Inflammatory macrophage treated with lipopolysaccharide for 1 hour (primary cell): ENCODE results near the gene RERG.
"Not testable (repeated sequence)": the region's sequence is repeated elsewhere in the genome, so short reads cannot be mapped to it uniquely, and the experiment has no call there.

Experiments
- DNase-seq, 2 donors: peaks; one replicate each; pipeline ENCODE4 v3.0.0-alpha.2; 2020 to 2022

The RERG gene, protein sequence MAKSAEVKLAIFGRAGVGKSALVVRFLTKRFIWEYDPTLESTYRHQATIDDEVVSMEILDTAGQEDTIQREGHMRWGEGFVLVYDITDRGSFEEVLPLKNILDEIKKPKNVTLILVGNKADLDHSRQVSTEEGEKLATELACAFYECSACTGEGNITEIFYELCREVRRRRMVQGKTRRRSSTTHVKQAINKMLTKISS

DNA sequence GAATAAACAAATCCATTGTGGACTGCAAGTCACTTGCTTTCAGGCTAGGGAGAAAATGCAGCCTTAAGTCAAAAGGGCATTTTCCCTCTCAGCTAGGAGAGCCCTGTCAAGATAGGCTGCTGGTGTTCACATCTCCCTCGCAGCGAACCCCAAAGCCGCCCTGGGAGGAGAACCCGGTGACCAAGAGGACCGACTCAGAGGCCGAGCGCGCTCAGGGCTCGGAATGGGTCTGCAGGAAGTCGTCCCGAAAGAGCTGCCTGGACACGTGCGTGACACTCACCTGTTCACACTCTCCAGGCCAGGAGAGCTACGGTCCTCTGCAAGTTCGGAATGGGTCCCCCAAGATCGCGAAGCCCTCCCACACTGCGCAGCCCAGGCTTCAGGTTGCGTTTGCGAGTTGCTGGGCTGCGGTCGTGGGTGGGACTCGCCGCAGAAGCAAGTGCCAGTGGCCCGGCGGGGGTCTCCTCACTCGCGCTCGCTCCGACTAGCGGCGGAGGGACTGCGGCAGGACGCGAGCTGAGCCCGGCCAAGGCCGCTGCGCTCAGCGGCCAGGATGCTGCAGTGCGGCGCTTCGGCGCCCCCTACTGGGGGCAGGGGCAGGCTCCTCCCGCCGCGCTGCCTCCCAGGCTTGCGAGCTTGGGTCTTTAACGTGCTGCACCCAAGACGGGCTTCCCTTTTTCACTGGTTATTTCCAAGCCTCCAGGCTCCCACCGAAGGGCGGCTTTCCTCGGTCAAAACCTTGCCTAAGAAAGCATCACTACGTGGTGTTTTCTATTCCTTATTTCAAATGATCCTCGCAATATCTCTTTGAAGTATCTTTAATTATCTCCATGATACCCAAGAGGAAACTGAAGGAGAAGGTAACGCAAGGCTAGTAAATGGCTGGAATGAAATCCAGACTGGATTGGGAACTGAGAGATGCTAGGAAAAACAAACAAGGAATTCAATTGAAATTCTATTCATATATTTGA lies at the start of gene RERG:
RERG (minus strand) TSS at position 503 of the 971 bp plus-strand sequence. CDS start 3,928 bp downstream, outside the sequence.
- DNase-seq, result peak; percentile 60 to 82

GRCh38 chr12:15270591-15270990 lies 49.4 kb upstream of the RERG start:
- DNase-seq, result no peak

DNA sequence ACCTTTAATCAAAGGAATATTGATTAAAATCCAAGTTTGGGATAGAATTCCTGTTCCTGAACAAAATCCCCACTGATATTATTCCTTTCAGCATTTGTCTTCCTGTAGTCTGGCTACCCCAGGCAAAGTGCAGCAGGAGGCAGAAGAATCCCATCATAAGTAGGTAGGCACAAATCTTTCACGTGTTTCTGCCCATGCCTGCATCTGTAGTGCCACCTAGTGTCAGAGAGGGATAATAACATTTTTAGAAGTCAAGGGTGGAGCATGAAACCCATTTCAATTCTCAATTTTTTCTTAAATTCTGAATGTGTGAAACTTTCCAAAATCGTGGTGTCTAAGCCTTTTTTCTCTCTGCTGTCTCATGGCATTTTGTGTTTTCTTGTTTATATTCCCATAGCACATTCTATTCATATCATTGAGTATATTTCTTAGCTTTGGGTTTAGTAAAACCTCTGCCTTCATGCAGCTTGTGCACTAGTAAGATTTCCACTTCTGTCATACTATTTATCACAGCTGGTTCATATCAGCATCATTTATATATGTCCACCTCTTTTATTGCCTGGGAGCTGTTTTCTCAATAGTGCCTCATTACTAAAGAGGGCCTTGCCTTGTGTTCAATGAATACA lies 47.8 kb upstream of the RERG start:
- peak; percentile 52 to 54 for DNase-seq

DNA sequence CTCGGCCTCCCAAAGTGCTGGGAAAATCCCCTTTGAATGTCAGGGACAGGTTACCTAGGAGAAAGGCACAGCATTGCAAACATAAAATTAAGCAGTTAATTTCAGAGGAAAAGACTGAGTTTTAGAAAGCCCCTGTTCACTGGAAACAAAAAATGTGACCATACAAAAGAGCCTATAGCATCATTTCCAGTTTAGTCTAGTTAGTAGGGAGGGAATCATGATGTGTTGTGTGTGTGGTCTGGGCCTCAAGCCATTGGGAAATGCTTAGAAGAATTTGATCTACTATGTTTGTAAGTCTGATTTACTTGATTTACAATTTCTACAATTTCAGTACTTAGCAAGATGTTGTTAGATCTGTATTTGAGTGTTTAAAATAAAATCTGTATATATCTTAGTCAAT lies 47.1 kb upstream of the RERG start:
- no peak for DNase-seq

DNA sequence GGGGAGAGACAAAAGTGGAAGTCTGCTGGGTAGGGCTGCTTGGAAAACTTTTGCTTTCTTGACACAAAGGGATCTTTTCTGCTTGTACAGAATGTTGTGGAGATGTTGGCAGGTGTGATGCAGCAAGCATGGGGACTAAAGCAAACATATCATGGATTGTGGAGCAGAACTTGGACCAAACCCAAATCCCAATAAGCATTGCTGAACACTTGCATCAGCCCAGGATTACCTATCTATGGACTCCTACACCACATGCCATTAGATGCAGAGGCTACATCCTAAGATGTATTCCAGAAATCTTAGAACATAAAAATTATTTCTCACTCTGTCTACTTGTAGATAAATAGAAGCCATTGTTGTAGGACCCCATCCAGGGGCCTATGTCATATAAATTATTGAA lies 44.7 kb upstream of the RERG start:
- no peak for DNase-seq

GRCh38 chr12:15256761-15257160 lies 35.5 kb upstream of the RERG start:
- peak; percentile 11 to 71 for DNase-seq

DNA sequence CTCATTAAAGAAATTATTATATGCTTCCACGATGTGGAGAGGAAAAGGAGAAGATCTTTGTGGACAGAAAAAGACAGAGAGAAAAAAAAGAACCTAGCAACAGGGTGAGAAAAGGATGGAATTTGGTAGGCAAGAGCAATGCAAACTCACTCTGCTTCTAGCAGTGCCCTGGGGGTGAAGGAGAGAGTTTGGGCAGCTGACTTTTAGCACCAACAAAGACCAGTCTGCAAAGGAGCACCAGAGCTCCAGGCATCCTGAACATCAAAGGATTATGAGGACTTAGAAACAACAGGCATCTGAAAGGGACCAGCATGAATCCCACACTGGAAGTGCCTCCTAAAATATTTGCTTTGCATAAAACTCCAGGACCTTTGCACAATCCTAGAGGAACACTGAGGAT lies 32.8 kb upstream of the RERG start:
- DNase-seq, result no peak

DNA sequence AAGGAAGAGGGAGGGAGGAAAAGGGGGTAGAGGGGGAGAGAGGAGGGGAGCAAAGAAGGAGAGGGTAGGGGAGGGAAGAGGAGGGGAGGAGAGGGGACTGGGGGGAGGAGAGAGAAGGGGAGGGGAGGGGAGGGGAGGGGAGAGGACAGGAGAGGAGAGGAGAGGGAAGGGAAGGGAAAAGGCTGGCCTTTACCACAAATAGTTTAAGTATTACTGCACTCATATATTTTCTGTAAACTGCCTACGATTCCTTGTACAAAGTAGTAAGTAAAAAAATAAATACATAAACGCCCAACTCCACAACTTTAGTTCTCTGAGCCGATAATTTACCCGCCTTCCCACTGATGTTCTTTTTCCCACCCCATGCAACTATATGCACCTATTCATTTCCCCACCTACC lies 23.7 kb upstream of the RERG start:
- DNase-seq, result no peak

GRCh38 chr12:15244341-15244740 lies 23.1 kb upstream of the RERG start:
- DNase-seq, result no peak

DNA sequence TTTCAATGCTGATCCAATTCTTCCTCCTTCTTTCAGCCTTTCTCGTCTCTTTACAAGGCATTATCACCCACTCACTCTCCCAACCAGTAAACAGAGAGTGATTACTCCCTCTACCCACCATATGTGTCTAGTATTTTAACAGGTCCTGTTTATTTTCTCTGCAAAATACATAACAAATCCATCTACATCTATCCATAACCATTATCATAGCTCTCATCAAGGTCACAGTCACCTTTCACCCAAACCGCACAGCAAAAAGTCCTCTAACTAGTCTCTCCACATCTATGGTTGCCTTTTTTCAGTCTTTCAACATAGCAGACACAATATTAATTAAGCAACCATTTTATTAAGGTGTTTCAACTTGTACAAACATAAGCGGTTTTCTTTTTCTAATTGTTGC lies 21.9 kb upstream of the RERG start:
- no peak for DNase-seq

DNA sequence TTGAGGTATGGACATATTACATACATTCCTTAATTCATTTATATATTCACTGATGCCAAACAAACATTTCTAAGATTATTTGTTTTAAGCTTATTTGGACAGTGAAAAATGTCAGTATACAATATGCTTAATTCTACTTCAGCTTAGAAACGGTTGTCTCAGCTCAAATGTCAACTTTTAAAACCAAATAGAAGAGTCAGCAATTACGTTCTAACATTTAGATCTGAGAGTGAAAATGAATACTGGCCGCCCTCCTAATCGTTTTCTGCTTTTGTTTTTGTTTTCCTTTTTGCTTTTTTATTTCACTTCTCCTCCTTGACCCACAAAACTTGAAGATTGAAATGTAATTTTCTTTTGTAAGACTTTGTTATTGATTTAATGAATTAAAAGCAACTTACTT lies 19.7 kb upstream of the RERG start:
- DNase-seq, result no peak

GRCh38 chr12:15234508-15234907 lies 13.3 kb upstream of the RERG start:
- DNase-seq, result no peak

- DNase-seq, result no peak
These were observed 12.8 kb upstream of the RERG start for GRCh38 chr12:15234011-15234410.

DNA sequence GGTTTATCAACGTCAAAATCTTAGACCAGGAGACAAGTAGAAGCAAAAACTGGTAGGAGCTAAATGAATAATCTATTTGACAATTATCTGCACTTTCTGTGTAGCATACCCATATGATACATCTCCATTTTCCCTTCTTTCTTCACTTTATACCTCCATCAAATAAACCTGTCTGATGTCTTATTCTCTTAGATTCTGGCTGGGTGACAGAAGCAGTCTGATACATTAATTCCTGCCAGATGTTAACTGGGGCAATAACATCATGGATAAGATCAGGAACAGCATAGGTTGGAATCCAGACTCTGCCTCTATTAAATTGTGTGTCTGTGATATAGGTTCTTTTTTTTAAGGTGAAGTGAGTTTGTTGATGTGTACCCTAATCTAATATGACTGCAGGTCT lies 11.7 kb upstream of the RERG start:
- no peak for DNase-seq

- no peak for DNase-seq
These were observed 10.3 kb upstream of the RERG start for GRCh38 chr12:15231493-15231892.

DNA sequence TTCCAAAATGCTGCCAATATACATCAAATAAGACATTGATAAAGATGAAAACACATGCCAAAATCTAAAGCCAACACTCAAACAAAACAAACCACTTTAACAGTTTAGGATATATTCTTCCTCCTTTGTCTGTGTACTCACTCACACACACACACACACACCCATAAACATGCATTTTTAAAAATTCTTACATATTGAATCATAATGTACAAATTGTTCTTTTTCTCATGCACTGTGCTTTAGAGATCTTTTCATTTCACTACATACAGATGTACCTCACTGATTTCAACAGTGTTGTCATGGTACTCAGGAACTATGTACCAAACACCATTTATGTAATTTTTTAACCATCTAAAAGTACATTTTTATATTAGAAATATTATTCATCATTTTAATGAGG lies 9.5 kb upstream of the RERG start:
- DNase-seq, result no peak

DNA sequence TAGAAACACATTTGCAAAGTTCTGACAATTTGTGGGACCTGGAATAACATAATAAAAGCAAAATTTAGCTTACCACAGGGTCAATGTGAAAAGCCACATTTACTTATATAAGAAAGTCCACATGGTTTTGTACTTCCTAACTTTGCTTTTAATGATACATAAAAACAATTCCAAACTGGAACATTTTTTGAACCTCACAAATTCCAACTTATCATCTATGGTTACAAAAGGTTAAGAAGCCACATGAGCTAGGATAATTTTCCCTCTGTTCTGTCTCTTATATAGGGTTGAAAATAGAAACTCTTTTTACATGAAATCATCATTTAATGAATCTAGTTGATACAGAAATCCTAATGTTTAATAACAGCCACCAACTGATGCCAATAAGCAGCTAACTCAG lies 8.9 kb upstream of the RERG start:
- DNase-seq, result no peak

DNA sequence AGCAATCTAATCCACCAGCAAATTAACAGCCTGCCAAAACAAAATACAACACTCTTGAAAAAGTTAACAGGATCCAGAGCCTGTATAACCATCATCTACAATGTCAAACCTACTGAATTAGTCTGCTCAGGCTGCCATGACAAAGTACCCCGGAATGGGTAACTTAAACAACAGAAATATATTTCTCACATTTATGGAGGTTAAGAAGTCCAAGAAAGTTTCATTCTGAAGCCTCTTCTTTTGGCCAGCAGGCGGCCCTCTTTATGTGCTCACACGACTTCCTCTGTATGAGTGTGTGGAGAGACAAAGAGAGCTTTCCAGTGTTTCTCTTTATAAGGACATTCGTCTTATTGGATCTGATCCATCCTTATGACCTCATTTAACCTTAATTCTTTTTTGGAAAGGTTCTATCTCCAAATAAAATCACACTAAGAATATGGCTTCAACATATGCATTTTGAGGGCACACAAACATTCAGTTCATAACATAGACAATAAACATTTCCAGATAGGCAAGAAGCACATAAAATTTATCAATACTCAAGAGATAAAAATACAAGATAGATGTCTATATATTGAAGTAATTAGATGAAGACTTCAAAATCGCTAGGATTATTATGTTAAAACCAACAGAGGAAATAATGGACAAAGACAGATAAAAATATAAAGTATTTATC lies 5.9 kb upstream of the RERG start:
- peak; percentile 23 to 70 for DNase-seq

DNA sequence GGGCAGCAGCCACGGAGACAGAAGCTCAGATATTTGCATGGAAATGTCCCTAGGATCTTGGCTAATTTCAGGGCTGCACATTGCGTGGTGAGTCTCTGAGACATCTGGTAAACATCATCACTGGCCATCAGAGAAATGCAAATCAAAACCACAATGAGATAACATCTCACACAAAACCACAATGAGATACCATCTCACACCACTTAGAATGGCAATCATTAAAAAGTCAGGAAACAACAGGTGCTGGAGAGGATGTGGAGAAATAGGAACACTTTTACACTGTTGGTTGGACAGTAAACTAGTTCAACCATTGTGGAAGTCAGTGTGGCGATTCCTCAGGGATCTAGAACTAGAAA lies 4.6 kb upstream of the RERG start:
- not testable (repeated sequence) for DNase-seq

DNA sequence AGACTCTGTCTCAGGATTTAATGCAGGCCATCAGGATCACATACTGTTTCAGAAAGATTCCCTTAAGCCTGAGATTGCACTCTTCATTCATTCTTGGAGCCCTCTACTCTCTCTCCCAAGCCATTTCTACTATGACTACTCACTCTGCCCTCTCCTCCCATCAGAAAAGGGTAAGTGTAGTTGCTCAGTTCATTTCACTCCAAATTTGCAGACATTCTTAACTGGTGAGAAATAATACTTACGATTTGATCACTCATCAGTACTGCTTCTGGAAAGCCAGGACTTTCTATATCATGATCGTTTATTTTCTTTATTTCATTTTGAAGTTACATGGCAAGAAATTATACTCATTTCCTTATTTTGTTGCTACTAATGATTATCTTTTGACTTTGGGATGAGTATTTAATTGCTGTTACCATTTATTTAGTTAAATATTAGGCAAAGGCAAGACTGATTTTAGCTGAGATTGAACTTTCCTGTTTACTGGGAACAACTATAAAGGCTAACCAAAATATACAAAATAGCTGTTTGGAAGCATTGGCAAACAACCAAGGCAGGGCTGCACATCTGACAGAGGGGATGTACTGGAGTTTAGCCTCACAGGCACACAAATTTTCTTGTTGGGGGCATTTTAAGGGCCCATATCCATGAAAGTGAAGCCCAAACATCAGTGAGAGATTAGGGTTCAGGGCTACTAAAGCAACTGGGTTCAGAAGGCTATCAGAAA lies 4.1 kb upstream of the RERG start:
- DNase-seq, result no peak

- no peak for DNase-seq
These were observed 1.0 kb upstream of the RERG start for GRCh38 chr12:15222219-15222618.

DNA sequence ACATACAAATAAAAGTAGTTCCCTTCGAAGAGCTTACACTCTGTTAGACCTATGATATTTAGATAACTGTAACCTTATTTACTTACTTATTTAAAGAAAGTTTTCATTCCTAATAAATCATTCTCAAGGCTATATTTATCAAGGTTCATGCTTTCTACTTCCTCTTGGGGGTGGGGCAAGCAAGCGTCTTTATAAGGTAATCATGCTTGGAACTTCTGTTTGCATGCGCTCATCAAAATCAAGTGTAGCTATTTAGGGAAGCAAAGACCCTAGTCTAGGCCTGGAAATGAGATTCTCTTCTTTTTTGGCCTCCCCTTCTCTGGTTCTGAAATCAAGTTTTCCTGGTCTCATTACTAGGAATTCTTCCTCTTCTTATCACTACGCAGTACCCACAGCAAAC lies 766 bp downstream of the RERG start:
- no peak for DNase-seq

- DNase-seq, result no peak
These were observed 2.4 kb downstream of the RERG start for GRCh38 chr12:15218794-15219193.
